AG04449 (cell line): ENCODE results near the gene TMEM200B.
"Not testable (repeated sequence)": the region's sequence is repeated elsewhere in the genome, so short reads cannot be mapped to it uniquely, and the experiment has no call there.

ENCODE experiments used
- CTCF ChIA-PET: fragments of 350-600 bp; formaldehyde crosslinking; extraction: SDS; loops from one replicate; lab custom pipeline; 2021; ENCODE audit warnings: antibody characterized with exemption; lab: Yijun Ruan, JAX
- POLR2A ChIA-PET: fragments of 400-600, 350-600 bp; formaldehyde crosslinking; extraction: SDS; loops from one replicate; lab custom pipeline; 2020; ENCODE audit warnings: antibody characterized with exemption, inconsistent platforms; lab: Yijun Ruan, JAX
- DNase-seq: peaks from one replicate; pipeline ENCODE4 v3.0.0-alpha.2; 2010; ENCODE audit warnings: low read depth, low spot score
- H3K4me3 ChIP-seq: 2 replicates; pipeline ENCODE4 v1.5.1; 2011; ENCODE audit warnings: low read depth, mild to moderate bottlenecking, control low read depth, low read length
- TF ChIP-seq, protein P1 (sequence below): IDR thresholded peaks from one replicate; pipeline ENCODE4 v1.5.1; 2011; ENCODE audit warnings: mild to moderate bottlenecking, moderate library complexity, low read length, control low read depth, inconsistent platforms; ENCODE audit not compliant: insufficient read depth; ENCODE audit errors: missing control alignments

TMEM200B gene

DNA sequence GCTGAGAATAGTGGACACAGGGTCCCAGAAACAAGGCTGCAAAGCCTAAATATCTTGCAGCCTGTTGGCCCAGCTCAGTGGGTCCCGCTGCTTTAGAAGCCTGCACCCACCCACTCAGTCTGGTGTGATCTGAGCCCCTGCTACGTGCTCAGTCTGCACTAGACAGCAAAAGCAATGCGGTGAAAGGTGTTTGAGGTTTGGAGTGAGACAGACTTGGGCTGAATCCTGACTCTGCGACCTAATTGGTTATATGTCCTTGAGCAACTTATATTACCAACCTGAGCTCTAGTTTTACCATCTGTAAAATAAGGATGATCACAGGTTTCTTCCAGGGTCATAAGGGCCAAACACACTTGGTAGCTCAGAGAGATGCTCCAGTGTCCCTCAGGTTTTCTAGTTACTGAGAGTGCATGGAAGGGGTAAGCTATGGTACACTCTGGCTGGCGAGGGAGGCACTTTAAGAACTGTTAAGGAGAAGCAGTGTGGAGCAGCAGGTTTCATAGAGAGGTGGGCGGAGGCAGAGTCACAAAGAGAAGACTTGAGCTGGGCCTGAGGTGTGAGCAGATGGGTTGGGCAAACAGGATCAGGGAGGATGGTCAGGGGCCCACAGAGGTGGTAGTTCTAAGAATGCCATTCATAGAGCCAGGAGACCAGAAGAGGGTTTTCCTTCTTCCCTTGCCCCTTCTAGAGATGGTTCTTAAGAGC is 10.1 kb downstream of the TMEM200B start:
- ChIA-PET POLR2A (no interaction called here), CTCF (interaction anchor here (0.8 to 3.9 kb wide), 4 partner anchors 9 to 237 kb away, joined by 3 to 19 read pairs (median 8); partner anchors contain the start of gene TMEM200B)
- no peak for DNase-seq
- TF ChIP-seq, protein P1, sequence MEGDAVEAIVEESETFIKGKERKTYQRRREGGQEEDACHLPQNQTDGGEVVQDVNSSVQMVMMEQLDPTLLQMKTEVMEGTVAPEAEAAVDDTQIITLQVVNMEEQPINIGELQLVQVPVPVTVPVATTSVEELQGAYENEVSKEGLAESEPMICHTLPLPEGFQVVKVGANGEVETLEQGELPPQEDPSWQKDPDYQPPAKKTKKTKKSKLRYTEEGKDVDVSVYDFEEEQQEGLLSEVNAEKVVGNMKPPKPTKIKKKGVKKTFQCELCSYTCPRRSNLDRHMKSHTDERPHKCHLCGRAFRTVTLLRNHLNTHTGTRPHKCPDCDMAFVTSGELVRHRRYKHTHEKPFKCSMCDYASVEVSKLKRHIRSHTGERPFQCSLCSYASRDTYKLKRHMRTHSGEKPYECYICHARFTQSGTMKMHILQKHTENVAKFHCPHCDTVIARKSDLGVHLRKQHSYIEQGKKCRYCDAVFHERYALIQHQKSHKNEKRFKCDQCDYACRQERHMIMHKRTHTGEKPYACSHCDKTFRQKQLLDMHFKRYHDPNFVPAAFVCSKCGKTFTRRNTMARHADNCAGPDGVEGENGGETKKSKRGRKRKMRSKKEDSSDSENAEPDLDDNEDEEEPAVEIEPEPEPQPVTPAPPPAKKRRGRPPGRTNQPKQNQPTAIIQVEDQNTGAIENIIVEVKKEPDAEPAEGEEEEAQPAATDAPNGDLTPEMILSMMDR: no peak
- H3K4me3 ChIP-seq: no peak overlapping the region

DNA sequence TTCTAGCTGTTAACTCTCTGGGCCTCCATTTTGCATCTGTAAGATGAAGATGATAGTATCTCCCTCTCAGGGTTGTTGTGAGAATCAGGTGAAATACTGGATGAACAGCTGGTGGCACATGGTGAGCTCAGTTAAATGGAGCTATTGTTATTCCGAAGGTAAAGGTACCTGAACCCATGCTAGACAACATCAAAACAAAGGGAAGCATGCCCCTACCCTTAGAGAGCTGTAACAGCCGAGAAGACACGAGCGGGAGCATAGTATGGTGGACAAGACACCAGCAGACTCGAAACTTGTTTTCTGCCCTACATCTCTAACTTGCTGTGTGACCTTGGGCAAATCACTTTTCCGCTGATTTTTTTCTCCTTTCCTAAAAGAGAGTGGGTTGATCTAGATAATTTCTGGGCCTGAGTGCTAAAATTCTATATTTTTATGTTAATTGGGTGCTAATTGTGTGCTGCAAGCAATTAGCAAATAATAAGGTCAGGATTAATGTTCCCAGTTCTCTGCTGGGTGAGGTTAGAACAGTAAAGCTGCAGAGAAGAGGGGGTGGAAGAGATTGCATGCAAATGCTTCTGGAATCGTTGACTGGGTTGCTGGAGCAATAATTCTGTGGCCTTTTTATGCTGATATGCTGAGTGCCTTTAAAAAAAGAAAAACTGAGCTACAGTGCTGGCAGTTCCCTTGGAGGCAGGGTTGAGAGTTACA is 10.8 kb downstream of the TMEM200B start:
- TF ChIP-seq, protein P1: no peak
- CTCF ChIA-PET: interaction anchor here (1.7 to 3.9 kb wide), 2 partner anchors 10 to 11 kb away, joined by 9 to 19 read pairs; partner anchors contain the start of gene TMEM200B
- no peak overlapping the region for H3K4me3 ChIP-seq
- POLR2A ChIA-PET: no interaction called here
- no peak for DNase-seq

DNA sequence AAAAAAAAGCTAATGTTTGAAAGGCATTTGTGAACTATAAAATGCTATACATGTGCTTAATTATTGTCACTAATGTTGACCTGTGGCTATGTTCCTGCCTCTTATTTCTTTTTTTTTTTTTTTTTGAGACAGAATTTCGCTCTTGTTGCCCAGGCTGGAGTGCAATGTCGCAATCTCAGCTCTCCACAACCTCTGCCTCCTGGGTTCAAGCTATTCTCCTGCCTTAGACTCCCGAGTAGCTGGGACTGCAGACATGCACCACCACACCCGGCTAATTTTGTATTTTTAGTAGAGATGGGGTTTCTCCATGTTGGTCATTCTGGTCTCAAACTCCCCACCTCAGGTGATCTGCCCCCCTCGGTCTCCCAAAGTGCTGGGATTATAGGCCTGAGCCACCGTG is 15.7 kb downstream of the TMEM200B start:
- CTCF ChIA-PET: interaction anchor here (2.0 kb wide), 2 partner anchors 9 to 94 kb away, joined by 6 to 10 read pairs; no protein-coding TSS in a partner anchor
- H3K4me3 ChIP-seq, POLR2A ChIA-PET, DNase-seq: not testable (repeated sequence)

DNA sequence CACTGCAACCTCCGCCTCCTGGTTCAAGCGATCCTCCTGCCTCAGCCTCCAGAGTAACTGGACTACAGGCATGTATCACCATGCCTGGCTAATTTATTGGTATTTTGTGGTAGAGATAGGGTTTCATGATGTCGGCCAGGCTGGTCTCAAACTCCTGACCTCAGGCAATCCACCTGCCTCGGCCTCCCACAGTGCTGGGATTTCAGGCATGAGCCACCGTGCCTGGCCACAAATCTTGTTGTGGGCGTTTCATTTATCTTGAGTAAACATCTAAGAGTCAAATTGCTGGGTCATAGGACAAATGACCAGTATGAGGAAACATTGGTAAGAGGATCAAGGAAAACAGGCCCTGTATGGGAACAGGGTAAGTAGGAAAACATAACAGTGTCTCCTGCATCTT is 17.9 kb downstream of the TMEM200B start:
- ChIA-PET CTCF (interaction anchor here (1.8 kb wide), 1 partner anchor 18 kb away, joined by 6 read pairs; the partner anchor contains the start of gene TMEM200B), POLR2A (no interaction called here)
- TF ChIP-seq, protein P1: no peak
- DNase-seq: no peak
- no peak overlapping the region for H3K4me3 ChIP-seq

DNA sequence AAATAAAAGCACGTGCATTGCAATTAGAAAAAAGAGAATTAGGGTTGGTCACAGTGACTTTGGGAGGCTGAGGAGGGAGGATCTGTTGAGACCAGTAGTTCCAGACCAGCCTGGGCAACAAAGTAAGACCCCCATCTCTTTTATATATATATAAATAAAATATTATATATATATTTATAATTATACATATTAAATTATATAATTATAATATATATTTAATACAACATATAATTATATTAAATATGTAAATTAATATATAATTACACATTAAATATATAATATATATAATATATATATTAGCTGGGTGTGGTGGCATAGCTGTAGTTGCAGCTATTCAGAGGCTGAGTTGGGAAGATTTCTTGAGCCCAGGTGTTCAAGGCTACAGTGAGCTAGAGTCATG is 23.2 kb downstream of the TMEM200B start:
- CTCF ChIA-PET: interaction anchor here (2.1 kb wide), 1 partner anchor 102 kb away, joined by 6 read pairs; no protein-coding TSS in a partner anchor
- no peak for DNase-seq

DNA sequence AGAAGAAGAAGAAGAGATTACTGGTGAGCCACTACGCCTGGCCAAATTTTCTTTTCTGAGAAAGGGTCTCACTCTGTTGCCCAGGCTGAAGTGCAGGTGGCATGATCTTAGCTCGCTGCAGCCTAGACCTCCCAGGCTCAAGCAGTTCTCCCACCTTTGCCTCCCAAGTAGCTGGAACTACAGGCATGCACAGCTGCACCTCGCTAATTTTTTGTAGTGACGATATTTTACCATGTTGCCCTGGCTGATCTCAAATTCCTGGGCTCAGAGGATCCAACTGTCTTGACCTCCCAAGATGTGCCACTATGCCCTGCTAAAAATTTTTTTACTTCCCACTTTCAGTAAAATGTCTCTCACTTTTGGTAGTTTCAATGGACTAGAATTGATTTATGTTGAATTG is 24.4 kb downstream of the TMEM200B start:
- no peak for DNase-seq
- TF ChIP-seq, protein P1: no peak
- POLR2A ChIA-PET: no interaction called here
- CTCF ChIA-PET: interaction anchor here (2.1 kb wide), 1 partner anchor 103 kb away, joined by 6 read pairs; no protein-coding TSS in a partner anchor
- no peak overlapping the region for H3K4me3 ChIP-seq

More for the DNA sequence above, 23.2 kb downstream of the TMEM200B start:
- POLR2A ChIA-PET: no interaction called here
- TF ChIP-seq, protein P1: no peak
- no peak overlapping the region for H3K4me3 ChIP-seq
